Measurements from ENCODE around the gene HOXB5. TPM values are rescaled to one million over a fixed set of nuclear protein-coding genes. Genes with fewer than 3 reads are reported as not detected.
A peak's percentile ranks its signal among the peaks of the same experiment; 100 is the strongest.

HOXB5 gene
- total RNA-seq, 2 experiments from 2014 or later = not detected

DNA sequence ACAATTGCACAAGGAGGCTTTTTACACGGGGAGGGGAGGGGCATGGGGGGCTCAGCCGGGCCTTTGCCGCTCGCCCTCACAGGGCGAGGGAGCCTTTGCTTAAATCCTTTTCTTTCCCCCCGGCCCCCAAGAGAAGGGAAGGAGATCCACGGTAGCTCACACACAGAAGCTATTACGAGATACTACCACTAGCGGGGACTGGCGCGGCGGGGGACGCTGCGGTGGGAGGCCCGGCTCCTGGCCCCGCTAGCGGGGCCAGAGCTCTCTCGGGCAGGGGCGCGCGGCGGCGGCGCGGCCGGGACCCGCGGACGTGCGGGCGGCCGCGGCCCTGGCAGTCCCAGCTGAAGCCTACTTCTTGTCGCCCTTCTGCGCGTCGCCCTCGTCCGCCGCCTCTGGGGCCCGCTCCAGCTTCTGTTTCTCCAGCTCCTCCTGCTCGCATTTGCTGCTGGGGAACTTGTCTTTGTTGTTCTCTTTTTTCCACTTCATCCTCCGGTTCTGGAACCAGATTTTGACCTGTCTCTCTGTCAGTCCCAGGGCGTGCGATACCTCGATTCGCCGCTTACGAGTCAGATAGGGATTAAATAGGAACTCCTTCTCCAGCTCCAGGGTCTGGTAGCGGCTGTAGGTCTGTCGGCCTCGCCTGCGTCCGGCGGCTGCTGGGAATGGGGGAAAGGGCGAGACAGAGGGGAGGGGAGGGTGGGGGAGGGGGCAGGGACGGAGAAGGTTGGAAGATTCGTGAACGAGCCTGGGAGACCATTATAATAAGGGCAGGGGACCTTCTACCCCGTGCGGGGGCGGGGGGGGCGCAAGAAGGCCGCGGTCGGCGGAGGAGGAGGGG lies 19.5 kb upstream of the HOXB5 start:
- peaks cover 88 to 92% of the 10 kb centered on the region in 2 experiments for H3K27me3 ChIP-seq (ENCODE audit: control insufficient read depth in 1 of 2, insufficient read depth in 2 of 2, low read length in 2 of 2)
- no peaks in the 10 kb centered on the region for H3K9me3 Mint-ChIP-seq
- TF ChIP-seq, protein P1, sequence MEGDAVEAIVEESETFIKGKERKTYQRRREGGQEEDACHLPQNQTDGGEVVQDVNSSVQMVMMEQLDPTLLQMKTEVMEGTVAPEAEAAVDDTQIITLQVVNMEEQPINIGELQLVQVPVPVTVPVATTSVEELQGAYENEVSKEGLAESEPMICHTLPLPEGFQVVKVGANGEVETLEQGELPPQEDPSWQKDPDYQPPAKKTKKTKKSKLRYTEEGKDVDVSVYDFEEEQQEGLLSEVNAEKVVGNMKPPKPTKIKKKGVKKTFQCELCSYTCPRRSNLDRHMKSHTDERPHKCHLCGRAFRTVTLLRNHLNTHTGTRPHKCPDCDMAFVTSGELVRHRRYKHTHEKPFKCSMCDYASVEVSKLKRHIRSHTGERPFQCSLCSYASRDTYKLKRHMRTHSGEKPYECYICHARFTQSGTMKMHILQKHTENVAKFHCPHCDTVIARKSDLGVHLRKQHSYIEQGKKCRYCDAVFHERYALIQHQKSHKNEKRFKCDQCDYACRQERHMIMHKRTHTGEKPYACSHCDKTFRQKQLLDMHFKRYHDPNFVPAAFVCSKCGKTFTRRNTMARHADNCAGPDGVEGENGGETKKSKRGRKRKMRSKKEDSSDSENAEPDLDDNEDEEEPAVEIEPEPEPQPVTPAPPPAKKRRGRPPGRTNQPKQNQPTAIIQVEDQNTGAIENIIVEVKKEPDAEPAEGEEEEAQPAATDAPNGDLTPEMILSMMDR (IDR thresholded peaks at IDR 0.05) = no peak
- ChIA-PET POLR2A (interaction anchor here (0.8 to 1.2 kb wide), 3 partner anchors 172 to 505 kb away, joined by 3 to 4 read pairs (median 3); partner anchors contain the start of gene SNX11), CTCF (interaction anchor here (0.6 to 2.7 kb wide), 12 partner anchors 9 to 601 kb away, joined by 3 to 19 read pairs (median 3); partner anchors contain the start of genes HOXB5 and HOXB9)
- intact Hi-C loops (cut with DNase I, micrococcal nuclease) = loop anchor here in 1 of 2 experiments (5.0 to 10.0 kb wide), 2 partner anchors 276 to 768 kb away; partner anchors contain the start of gene SCRN2
- peaks cover 93% of the 10 kb centered on the region for H3K27me3 Mint-ChIP-seq
- DNase-seq (peak in 6 of 14 experiments; percentile 34 to 76 (median 58)), ATAC-seq (ENCODE audit: poor library complexity) (peak; percentile 77)
- peak overlapping the region; percentile 87 for H3K4me3 Mint-ChIP-seq
- no peak overlapping the region for H3K27ac ChIP-seq (ENCODE audit: low read depth in 1 of 2, low read length in 2 of 2)
- peak overlapping the region; percentile 12 for H3K27ac Mint-ChIP-seq
- no peaks in the 10 kb centered on the region for H3K36me3 Mint-ChIP-seq (ENCODE audit: low read depth)
- H3K4me3 ChIP-seq (ENCODE audit: low read length) = peak overlapping the region; percentile 71
- H3K4me1 Mint-ChIP-seq (ENCODE audit: low read depth) = peaks cover 63% of the 10 kb centered on the region
- H3K36me3 ChIP-seq (ENCODE audit: insufficient read depth, low read length) = no peaks in the 10 kb centered on the region
- peaks cover 0 to 19% of the 10 kb centered on the region in 2 experiments for H3K9me3 ChIP-seq (ENCODE audit: control insufficient read depth in 1 of 2, insufficient read depth in 1 of 2, low read length in 2 of 2)
- H3K4me1 ChIP-seq (ENCODE audit: insufficient read depth, low read length) = peaks cover 64% of the 10 kb centered on the region

DNA sequence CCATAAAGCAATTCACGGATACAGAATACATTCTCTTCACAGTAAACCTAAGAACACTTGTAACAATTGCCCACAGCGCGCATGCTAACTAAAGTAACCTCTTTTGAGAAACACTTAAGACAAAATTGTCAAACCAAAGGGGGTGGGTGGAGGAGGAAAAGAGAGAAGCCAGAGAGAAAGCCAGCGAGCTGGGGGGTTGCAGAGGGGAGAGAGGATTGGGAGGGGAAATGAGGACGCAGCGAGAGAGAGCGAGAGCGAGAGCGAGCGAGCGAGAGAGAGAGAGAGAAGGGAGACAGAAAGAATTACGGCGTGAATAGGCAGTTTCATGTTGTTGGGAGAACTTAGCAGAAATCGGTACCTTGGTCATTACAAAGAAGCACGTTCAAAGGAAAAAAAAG lies 18.9 kb upstream of the HOXB5 start:
- no peaks in the 10 kb centered on the region for H3K36me3 Mint-ChIP-seq (ENCODE audit: low read depth)
- no peaks in the 10 kb centered on the region for H3K9me3 Mint-ChIP-seq
- H3K4me3 Mint-ChIP-seq = peak overlapping the region; percentile 87
- ChIA-PET CTCF (interaction anchor here (0.6 to 2.7 kb wide), 11 partner anchors 8 to 600 kb away, joined by 3 to 19 read pairs (median 3); partner anchors contain the start of genes HOXB5 and HOXB9), POLR2A (interaction anchor here (0.9 to 1.2 kb wide), 2 partner anchors 171 to 505 kb away, joined by 3 to 4 read pairs; partner anchors contain the start of gene SNX11)
- Histone ChIP-seq H3K27me3 (ENCODE audit: control insufficient read depth in 1 of 2, insufficient read depth in 2 of 2, low read length in 2 of 2) (peaks cover 82 to 86% of the 10 kb centered on the region in 2 experiments), H3K27ac (ENCODE audit: low read depth in 1 of 2, low read length in 2 of 2) (no peak overlapping the region), H3K4me1 (ENCODE audit: insufficient read depth, low read length) (peaks cover 57% of the 10 kb centered on the region), H3K36me3 (ENCODE audit: insufficient read depth, low read length) (no peaks in the 10 kb centered on the region), H3K9me3 (ENCODE audit: control insufficient read depth in 1 of 2, insufficient read depth in 1 of 2, low read length in 2 of 2) (peaks cover 0 to 13% of the 10 kb centered on the region in 2 experiments), H3K4me3 (ENCODE audit: low read length) (peak overlapping the region; percentile 71)
- TF ChIP-seq, protein P1 (IDR thresholded peaks at IDR 0.05) = no peak
- no peak for DNase-seq
- peaks cover 61% of the 10 kb centered on the region for H3K4me1 Mint-ChIP-seq (ENCODE audit: low read depth)
- ATAC-seq (ENCODE audit: poor library complexity) = peak; percentile 11
- intact Hi-C loops (cut with DNase I, micrococcal nuclease) = loop anchor here in 1 of 2 experiments (5.0 to 10.0 kb wide), 2 partner anchors 275 to 768 kb away; partner anchors contain the start of gene SCRN2
- H3K27me3 Mint-ChIP-seq = peaks cover 92% of the 10 kb centered on the region
- peak overlapping the region; percentile 12 for H3K27ac Mint-ChIP-seq

- Mint-ChIP-seq H3K4me3 (peak overlapping the region; percentile 89), H3K9me3 (no peaks in the 10 kb centered on the region), H3K4me1 (ENCODE audit: low read depth) (peaks cover 55% of the 10 kb centered on the region), H3K27ac (no peak overlapping the region), H3K27me3 (peaks cover 92% of the 10 kb centered on the region), H3K36me3 (ENCODE audit: low read depth) (no peaks in the 10 kb centered on the region)
- TF ChIP-seq, protein P1 (IDR thresholded peaks at IDR 0.05) = no peak
- ATAC-seq (ENCODE audit: poor library complexity) (no peak), DNase-seq (peak in 2 of 14 experiments; percentile 30 to 42)
- CTCF ChIA-PET = interaction anchor here (1.1 kb wide), 2 partner anchors 23 to 600 kb away, joined by 3 read pairs; no protein-coding TSS in a partner anchor
- Histone ChIP-seq H3K27ac (ENCODE audit: low read depth in 1 of 2, low read length in 2 of 2) (no peak overlapping the region), H3K4me1 (ENCODE audit: insufficient read depth, low read length) (peaks cover 57% of the 10 kb centered on the region), H3K36me3 (ENCODE audit: insufficient read depth, low read length) (no peaks in the 10 kb centered on the region), H3K27me3 (ENCODE audit: control insufficient read depth in 1 of 2, insufficient read depth in 2 of 2, low read length in 2 of 2) (peaks cover 76 to 85% of the 10 kb centered on the region in 2 experiments), H3K9me3 (ENCODE audit: control insufficient read depth in 1 of 2, insufficient read depth in 1 of 2, low read length in 2 of 2) (peaks cover 0 to 13% of the 10 kb centered on the region in 2 experiments), H3K4me3 (ENCODE audit: low read length) (peak overlapping the region; percentile 71)
- intact Hi-C loops (cut with DNase I, micrococcal nuclease) = loop anchor here in 1 of 2 experiments (5.0 to 10.0 kb wide), 2 partner anchors 275 to 767 kb away; partner anchors contain the start of gene SCRN2
- POLR2A ChIA-PET = no interaction called here
These were observed 18.3 kb upstream of the HOXB5 start for GRCh38 chr17:48611681-48612455.

Data from CD4-positive, alpha-beta T cell (primary cell).